HG03432 (cell line): ENCODE results near the gene SDE2.
"Not testable (repeated sequence)": the region's sequence is repeated elsewhere in the genome, so short reads cannot be mapped to it uniquely, and the experiment has no call there.

Experiments used
- ATAC-seq: cut with Tn5 transposase; IDR thresholded peaks from one replicate; pipeline ENCODE4 v1.9.1; 2021; ENCODE audit warnings: mild to moderate bottlenecking, moderate library complexity; ENCODE audit not compliant: unreplicated experiment

The SDE2 gene

DNA sequence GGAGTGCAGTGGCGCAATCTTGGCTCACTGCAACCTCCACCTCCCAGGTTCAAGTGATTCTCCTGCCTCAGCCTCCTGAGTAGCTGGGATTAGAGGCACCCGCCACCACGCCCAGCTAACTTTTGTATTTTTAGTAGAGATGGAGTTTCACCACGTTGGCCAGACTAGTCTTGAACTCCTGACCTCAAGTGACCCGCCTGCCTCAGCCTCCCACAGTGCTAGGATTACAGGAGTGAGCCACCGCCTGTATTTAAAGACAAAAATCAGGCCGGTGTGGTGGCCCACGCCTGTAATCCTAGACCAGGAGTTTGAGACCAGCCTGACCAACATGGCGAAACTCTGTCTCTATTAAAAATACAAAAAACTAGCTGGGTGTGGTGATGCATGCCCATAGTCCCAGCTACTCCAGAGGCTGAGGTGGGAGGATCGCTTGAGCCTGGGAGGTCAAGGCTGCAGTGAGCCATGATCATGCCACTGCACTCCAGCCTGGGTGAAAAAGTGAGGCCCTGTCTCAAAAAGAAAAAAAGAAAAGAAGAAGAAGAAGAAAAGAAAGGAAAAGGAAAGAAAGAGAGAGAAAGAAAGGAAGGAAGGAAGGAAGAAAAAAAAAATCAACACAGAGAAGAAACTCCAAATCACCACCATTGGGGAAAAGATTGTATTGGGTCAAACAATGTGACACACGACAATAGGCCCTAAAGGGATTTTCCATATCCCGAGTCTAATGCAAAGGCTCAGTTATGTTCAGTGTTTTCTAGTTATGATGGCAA lies 8.2 kb upstream of the SDE2 start:
- ATAC-seq: not testable (repeated sequence)

DNA sequence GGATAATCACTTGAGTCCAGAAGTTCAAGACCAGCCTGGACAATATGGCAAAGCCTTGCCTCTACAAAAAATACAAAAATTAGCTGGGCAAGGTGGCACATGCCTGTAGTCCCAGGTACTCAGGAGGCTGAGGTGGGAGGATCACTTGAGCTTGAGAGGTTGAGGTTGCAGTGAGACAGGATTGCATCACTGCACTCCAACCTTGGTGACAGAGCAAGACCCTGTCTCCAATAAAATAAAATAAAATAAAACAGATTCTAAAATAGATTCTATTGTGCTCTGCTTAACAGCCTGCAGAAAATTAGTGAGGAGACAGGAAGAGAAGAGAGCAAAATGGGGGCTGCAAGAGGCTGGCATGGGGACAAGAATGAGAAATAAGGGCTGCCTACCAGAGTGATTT lies 7.5 kb upstream of the SDE2 start:
- ATAC-seq: no peak

GRCh38 chr1:226004396-226004795 lies 5.3 kb upstream of the SDE2 start:
- ATAC-seq: no peak

DNA sequence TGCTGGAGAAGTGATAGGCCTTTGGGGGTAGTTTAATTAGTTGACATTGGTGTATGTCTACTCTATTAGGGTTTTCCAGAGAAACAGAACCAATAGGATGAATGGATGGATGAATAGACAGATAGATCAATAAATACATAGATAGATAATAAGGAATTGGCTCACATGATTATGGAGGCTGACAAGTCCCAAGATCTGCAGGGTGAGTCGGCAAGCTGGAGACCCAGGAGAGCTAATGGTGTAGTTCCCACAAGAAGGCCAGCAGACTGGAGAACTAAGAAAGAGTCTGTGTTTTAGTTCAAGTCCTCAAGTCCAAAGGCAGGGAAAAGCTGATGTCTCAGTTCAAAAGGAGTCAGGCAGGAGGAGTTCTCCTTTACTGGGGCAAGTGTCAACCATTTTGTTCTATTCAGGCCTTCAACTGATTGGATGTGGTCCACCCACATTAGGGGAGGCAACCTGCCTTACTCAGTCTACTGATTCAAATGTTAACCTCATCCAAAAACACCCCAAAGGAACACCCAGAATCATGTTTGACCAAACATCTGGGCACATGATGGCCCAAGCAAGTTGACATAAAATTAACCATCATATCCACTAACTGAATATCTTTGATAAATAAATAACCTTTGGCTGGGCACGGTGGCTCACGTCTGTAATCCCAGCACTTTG lies 4.5 kb upstream of the SDE2 start:
- no peak for ATAC-seq

DNA sequence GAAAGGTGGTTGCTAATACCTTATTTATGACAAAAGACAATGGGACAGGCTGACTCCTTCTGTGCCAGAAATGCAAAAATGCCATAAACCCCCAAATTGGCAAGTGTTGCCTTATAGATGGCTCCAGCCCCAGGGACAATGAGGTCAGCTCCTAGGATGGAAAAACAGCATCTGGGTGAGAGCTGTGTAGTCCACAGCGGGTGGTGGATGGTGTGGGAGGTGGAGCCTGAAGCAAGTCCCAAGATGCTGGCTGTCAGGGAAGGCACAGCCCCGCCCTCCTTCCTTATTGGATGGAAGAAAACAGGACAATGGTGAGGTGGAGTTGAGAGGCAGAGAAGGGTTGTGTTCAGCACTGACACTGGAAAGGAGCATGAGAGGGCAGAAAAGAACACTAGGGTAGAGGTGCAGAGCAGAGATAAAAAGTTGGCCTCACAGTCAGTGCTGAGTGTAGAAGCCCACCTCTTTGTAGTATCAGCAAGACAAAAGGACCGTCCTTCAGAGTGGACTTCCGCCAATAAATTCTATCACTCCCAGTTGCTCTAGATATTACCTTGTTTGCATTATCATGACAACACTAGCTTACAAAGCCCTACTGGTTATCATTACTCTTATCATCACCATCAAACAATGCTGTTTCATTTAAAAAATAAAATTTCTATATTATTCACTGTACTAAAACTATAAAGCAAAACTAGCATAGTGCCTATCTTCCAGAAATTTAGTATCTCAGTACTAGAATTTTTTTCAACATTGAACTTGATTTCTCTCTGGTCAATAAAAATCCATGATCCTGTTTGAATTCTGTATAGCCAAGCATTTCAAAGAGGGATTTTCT lies 3.7 kb upstream of the SDE2 start:
- no peak for ATAC-seq

GRCh38 chr1:226001963-226002666 lies 3.0 kb upstream of the SDE2 start:
- no peak for ATAC-seq

- no peak for ATAC-seq
Observed at GRCh38 chr1:226001088-226001487, 1.9 kb upstream of the SDE2 start.

DNA sequence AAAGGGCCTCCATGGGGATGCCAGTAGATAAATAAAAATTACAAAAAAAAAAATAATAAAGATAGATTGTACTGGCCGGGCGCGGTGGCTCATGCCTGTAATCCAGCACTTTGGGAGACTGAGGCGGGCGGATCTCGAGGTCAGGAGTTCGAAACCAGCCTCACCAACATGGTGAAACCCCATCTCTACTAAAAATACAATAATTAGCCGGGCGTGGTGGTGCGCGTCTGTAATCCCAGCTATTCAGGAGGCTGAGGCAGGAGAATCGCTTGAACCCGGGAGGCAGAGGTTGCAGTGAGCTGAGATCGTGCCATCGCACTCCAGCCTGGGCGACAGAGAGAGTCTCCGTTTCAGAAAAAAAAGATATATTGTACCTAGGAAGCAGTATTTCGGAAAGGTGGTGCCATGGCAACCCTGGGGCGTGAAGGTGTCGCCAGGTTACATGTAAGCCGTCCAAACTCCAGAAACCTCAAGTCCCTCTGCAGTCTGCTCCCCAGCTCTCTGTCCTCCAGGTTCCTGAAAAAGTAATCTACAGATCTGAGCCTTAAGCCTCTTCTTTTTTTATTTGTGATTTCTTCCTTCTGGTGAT lies 1.4 kb upstream of the SDE2 start:
- ATAC-seq: not testable (repeated sequence)

DNA sequence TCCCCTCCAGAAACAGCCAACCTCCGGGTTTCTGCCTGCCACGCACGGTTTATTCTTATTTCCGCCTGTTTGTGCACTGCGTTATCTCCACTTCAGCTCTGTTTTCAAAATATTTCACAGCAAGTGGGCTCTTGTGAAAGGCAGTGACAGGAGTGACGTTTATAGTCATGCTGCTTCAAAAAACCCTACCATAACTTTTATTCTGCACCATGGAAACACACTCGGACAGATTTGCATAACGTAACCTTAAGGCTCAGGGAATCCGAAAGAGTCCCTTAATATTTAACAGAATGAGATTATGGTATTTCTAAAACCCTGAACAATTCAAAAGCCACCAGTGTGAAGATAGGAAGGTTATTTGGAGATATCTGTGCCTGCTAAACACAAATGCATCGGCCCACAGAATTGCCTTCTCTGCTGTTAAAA lies 782 bp upstream of the SDE2 start:
- ATAC-seq: peak; percentile 34

GRCh38 chr1:225998560-225999226 lies 450 bp downstream of the SDE2 start:
- ATAC-seq: peak; percentile 5

- ATAC-seq: no peak
Observed at GRCh38 chr1:225996946-225997545, 2.1 kb downstream of the SDE2 start.

- ATAC-seq: no peak
Observed at GRCh38 chr1:225995919-225996864, 3.0 kb downstream of the SDE2 start.

GRCh38 chr1:225990705-225991464 lies 8.3 kb downstream of the SDE2 start:
- ATAC-seq: no peak

GRCh38 chr1:225987491-225988316 lies 11.4 kb downstream of the SDE2 start:
- no peak for ATAC-seq

DNA sequence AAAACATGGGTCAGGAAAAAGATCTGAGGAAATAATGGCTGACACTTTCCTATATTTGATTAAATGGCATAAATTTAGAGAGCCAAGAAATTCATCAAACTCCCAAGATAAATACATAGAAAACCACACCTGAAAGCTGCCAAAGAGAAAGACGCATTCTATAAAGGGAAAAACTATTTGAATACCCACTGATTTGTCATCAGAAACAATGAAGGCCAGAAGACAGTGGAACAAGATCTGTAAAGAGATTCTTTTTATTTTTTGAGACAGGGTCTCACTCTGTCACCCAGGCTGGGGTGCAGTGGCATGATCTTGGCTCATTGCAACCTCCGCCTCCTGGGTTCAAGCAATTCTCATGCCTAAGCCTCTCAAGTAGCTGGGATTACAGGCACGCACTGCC lies 17.4 kb downstream of the SDE2 start:
- no peak for ATAC-seq

DNA sequence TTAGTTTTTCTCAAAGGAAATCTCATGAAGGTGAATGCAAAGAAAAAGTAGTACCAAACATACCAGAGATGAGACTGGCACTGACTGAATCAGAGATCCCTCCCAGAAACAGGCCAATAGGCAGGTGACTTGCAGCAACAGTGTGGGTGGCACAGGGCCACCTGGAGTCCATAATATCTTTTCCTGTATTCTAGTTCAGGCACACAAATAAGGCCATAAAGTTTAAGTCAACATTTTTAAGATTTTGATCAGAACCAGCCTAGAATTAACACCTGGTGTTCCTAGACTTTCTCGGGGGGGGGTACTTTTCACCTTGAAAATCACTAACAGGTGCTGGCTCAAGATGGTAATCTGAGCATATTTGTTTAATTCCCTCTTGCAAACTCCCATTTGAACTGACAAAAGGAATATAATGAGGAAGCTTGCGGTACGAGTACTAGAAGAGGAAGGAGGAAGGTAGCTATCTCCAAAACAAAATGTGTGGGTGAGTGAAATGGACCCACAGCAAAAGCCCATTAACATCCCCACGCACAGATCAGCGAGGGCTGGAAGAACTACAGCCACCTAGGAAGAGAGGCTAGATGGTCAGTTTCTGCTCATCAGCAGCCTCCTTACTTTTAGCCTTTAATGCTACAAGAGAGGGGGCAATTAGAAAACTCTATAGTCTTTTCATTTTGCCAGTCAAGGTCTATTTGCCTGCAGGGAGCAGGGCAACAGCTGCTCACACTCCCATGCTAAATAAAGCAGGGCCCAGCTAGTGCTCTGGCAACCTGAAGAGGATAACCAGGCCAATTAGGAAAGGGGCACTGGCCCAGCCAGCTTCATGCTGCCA lies 18.9 kb downstream of the SDE2 start:
- no peak for ATAC-seq
